ENCODE data around the gene MRPL27.

The MRPL27 gene

GRCh38 chr17:50394711-50395110, 21.7 kb upstream of the MRPL27 start:
- DNase-seq (ENCODE audit: low spot score): no peak
- no peak for TF ChIP-seq CTCF (IDR thresholded peaks at IDR 0.05)
- H3K4me3 ChIP-seq: peak overlapping the region; percentile 5
- H3K27ac ChIP-seq: no peak overlapping the region

- Histone ChIP-seq H3K27ac (no peak overlapping the region), H3K4me3 (no peak overlapping the region)
- no peak for TF ChIP-seq CTCF (IDR thresholded peaks at IDR 0.05)
- no peak for DNase-seq (ENCODE audit: low spot score)
Measured at GRCh38 chr17:50393700-50394099, 20.7 kb upstream of the MRPL27 start.

- TF ChIP-seq CTCF (IDR thresholded peaks at IDR 0.05): no peak
- H3K27ac ChIP-seq: no peak overlapping the region
- DNase-seq (ENCODE audit: low spot score): no peak
- no peak overlapping the region for H3K4me3 ChIP-seq
Measured at GRCh38 chr17:50392621-50393020, 19.6 kb upstream of the MRPL27 start.

- no peak overlapping the region for H3K27ac ChIP-seq
- no peak for TF ChIP-seq CTCF (IDR thresholded peaks at IDR 0.05)
- no peak overlapping the region for H3K4me3 ChIP-seq
- no peak for DNase-seq (ENCODE audit: low spot score)
Measured at GRCh38 chr17:50389534-50389933, 16.6 kb upstream of the MRPL27 start.

- no peak for DNase-seq (ENCODE audit: low spot score)
- no peak for TF ChIP-seq CTCF (IDR thresholded peaks at IDR 0.05)
- H3K27ac ChIP-seq: no peak overlapping the region
- H3K4me3 ChIP-seq: no peak overlapping the region
Measured at GRCh38 chr17:50388728-50389127, 15.7 kb upstream of the MRPL27 start.

- no peak for TF ChIP-seq CTCF (IDR thresholded peaks at IDR 0.05)
- H3K4me3 ChIP-seq: no peak overlapping the region
- no peak for DNase-seq (ENCODE audit: low spot score)
- no peak overlapping the region for H3K27ac ChIP-seq
Measured at GRCh38 chr17:50386510-50386909, 13.5 kb upstream of the MRPL27 start.

GRCh38 chr17:50382931-50383330, 9.9 kb upstream of the MRPL27 start:
- no peak for DNase-seq (ENCODE audit: low spot score)
- no peak overlapping the region for H3K4me3 ChIP-seq
- H3K27ac ChIP-seq: no peak overlapping the region
- TF ChIP-seq CTCF (IDR thresholded peaks at IDR 0.05): no peak
